GM23338 (cell line): Measurements from ENCODE around the gene GABRR2. TPM values are rescaled to one million over a fixed set of nuclear protein-coding genes. Genes with fewer than 3 reads are reported as not detected.

ENCODE experiments used
- ATAC-seq: fragments of 200-7000 bp; cut with Tn5 transposase; 3 replicates; pipeline ENCODE4 v1.9.1; 2020
- DNase-seq: peaks from one replicate; pipeline ENCODE4 v3.0.0-alpha.2; 2015; ENCODE audit warnings: low spot score
- H2AFZ ChIP-seq: fragments of 200-600 bp; sonication (generic); 2 replicates; pipeline ENCODE4 v1.8.0; 2016; ENCODE audit warnings: antibody characterized with exemption, mild to moderate bottlenecking, moderate library complexity
- H3F3A ChIP-seq: fragments of 200-600 bp; sonication (generic); replicated peaks from 2 replicates; pipeline ENCODE4 v1.8.0; 2017; ENCODE audit warnings: antibody characterized with exemption, mixed run types, low read depth
- H3K27ac ChIP-seq: fragments of 200-600 bp; sonication (generic); 2 replicates; pipeline ENCODE4 v1.6.1; 2016; ENCODE audit warnings: low read depth
- H3K27me3 ChIP-seq: fragments of 200-600 bp; sonication (generic); 2 replicates; pipeline ENCODE4 v1.8.0; 2016; ENCODE audit warnings: mild to moderate bottlenecking, mixed run types, moderate library complexity; ENCODE audit not compliant: insufficient read depth
- H3K36me3 ChIP-seq: fragments of 200-600 bp; sonication (generic); 2 replicates; pipeline ENCODE4 v1.8.0; 2016; ENCODE audit warnings: mild to moderate bottlenecking; ENCODE audit not compliant: insufficient read depth
- H3K4me1 ChIP-seq: fragments of 200-600 bp; sonication (generic); 2 replicates; pipeline ENCODE4 v1.8.0; 2016; ENCODE audit warnings: mild to moderate bottlenecking, moderate library complexity; ENCODE audit not compliant: insufficient read depth
- H3K4me2 ChIP-seq: fragments of 200-600 bp; sonication (generic); 2 replicates; pipeline ENCODE4 v1.7.1; 2017; ENCODE audit warnings: mixed run types
- H3K4me3 ChIP-seq: fragments of 200-600 bp; sonication (generic); 2 replicates; pipeline ENCODE4 v1.6.1; 2016; ENCODE audit warnings: mixed run types
- H3K79me2 ChIP-seq: fragments of 200-600 bp; sonication (generic); replicated peaks from 2 replicates; pipeline ENCODE4 v1.8.0; 2017; ENCODE audit warnings: mild to moderate bottlenecking; ENCODE audit not compliant: insufficient read depth
- H3K9me2 ChIP-seq: fragments of 200-600 bp; sonication (generic); 2 replicates; pipeline ENCODE4 v1.8.0; 2017; ENCODE audit not compliant: insufficient read depth
- H4K20me1 ChIP-seq: fragments of 200-600 bp; sonication (generic); replicated peaks from 2 replicates; pipeline ENCODE4 v1.8.0; 2017; ENCODE audit warnings: mild to moderate bottlenecking; ENCODE audit not compliant: insufficient read depth
- H3K27ac Mint-ChIP-seq: 2 replicates; pipeline ENCODE4 v1.8.0; 2020; ENCODE audit warnings: inconsistent platforms, mild to moderate bottlenecking, moderate library complexity, mixed read lengths
- H3K27me3 Mint-ChIP-seq: 3 replicates; pipeline ENCODE4 v1.8.0; 2022; ENCODE audit warnings: low read depth, mild to moderate bottlenecking, moderate library complexity, mixed read lengths, inconsistent platforms; ENCODE audit not compliant: insufficient read depth, poor library complexity
- H3K36me3 Mint-ChIP-seq: 3 replicates; pipeline ENCODE4 v1.8.0; 2021; ENCODE audit warnings: low read depth, mild to moderate bottlenecking, inconsistent platforms, moderate library complexity, mixed read lengths
- H3K4me1 Mint-ChIP-seq: 3 replicates; pipeline ENCODE4 v1.8.0; 2020; ENCODE audit warnings: mild to moderate bottlenecking, inconsistent platforms, mixed read lengths
- H3K4me3 Mint-ChIP-seq: 3 replicates; pipeline ENCODE4 v1.8.0; 2021; ENCODE audit warnings: moderate library complexity, mild to moderate bottlenecking, inconsistent platforms, mixed read lengths
- H3K9me3 Mint-ChIP-seq: 3 replicates; pipeline ENCODE4 v1.8.0; 2020; ENCODE audit warnings: moderate library complexity, mild to moderate bottlenecking, inconsistent platforms, mixed read lengths
- CREB1 ChIP-seq: fragments of 250-450 bp; sonication (Bioruptor Pico); IDR thresholded peaks from 2 replicates; pipeline ENCODE4 v1.5.0; 2020; ENCODE audit warnings: low read depth, mild to moderate bottlenecking, moderate library complexity
- CTCF ChIP-seq, 2 experiments: fragments of 200-600 bp in 1 of 2; sonication (generic) in 1 of 2; conservative IDR thresholded peaks; 2 replicates each; pipeline versions ENCODE4 v1.5.1 to v1.6.1; 2016 to 2017; ENCODE audit warnings: antibody characterized with exemption in 2 of 2, low read depth in 2 of 2, mild to moderate bottlenecking in 2 of 2, moderate library complexity in 1 of 2
- ETS1 ChIP-seq: IDR thresholded peaks from 2 replicates; pipeline ENCODE4 v1.6.1; 2016; ENCODE audit warnings: antibody characterized with exemption
- EZH2 ChIP-seq: fragments of 200-600 bp; sonication (generic); IDR thresholded peaks from one replicate; pipeline ENCODE4 v1.8.0; 2017; ENCODE audit warnings: antibody characterized with exemption, mild to moderate bottlenecking, low read depth; ENCODE audit not compliant: unreplicated experiment
- EZH2phosphoT487 ChIP-seq: fragments of 200-600 bp; sonication (generic); IDR thresholded peaks from one replicate; pipeline ENCODE4 v1.8.1; 2018; ENCODE audit warnings: antibody characterized with exemption; ENCODE audit not compliant: unreplicated experiment
- NANOG ChIP-seq: IDR thresholded peaks from 2 replicates; pipeline ENCODE4 v1.6.1; 2016; ENCODE audit warnings: antibody characterized with exemption, borderline replicate concordance
- STAT1 ChIP-seq: IDR thresholded peaks from one replicate; pipeline ENCODE4 v1.6.1; 2016; ENCODE audit warnings: antibody characterized with exemption; ENCODE audit not compliant: unreplicated experiment
- ZNF114 ChIP-seq: fragments of 250-450 bp; sonication (Bioruptor Pico); IDR thresholded peaks from 2 replicates; pipeline ENCODE4 v1.5.0; 2020; ENCODE audit warnings: mild to moderate bottlenecking, moderate library complexity
- ZNF331 ChIP-seq: fragments of 250-450 bp; sonication (Bioruptor Pico); IDR thresholded peaks from 2 replicates; pipeline ENCODE4 v1.5.0; 2020; ENCODE audit warnings: low read depth, mild to moderate bottlenecking, moderate library complexity
- polyA plus RNA-seq: library from polyadenylated mRNA; unstranded; fragments of >200 nt; fragmentation: Nextera tagmentation; extraction: Ambion mirVana; gene quantifications from 2 replicates; pipeline ENCODE4 v1.2.1, GENCODE V29; 2016
- total RNA-seq: library from RNA; depleted of rRNA; stranded (reverse); fragments of >200 nt; shearing (Covaris generic); gene quantifications from 2 replicates; pipeline ENCODE4 v1.2.3, GENCODE V29; 2014
- TF ChIP-seq, protein P1 (sequence below): IDR thresholded peaks from one replicate; pipeline ENCODE4 v1.6.1; 2018; ENCODE audit warnings: antibody characterized with exemption; ENCODE audit not compliant: unreplicated experiment

The GABRR2 gene
- total and polyA plus RNA-seq, 2 experiments from 2014 or later, result not detected

- TF ChIP-seq CTCF (conservative IDR thresholded peaks at IDR 0.05; ENCODE audit: low read depth in 2 of 2) (no peak), EZH2phosphoT487 (no peak), CREB1 (CRISPR knock-in tag) (no peak), ZNF114 (no peak), EZH2 (no peak), ETS1 (no peak), STAT1 (no peak), NANOG (no peak), ZNF331 (CRISPR knock-in tag) (no peak)
- TF ChIP-seq, protein P1, sequence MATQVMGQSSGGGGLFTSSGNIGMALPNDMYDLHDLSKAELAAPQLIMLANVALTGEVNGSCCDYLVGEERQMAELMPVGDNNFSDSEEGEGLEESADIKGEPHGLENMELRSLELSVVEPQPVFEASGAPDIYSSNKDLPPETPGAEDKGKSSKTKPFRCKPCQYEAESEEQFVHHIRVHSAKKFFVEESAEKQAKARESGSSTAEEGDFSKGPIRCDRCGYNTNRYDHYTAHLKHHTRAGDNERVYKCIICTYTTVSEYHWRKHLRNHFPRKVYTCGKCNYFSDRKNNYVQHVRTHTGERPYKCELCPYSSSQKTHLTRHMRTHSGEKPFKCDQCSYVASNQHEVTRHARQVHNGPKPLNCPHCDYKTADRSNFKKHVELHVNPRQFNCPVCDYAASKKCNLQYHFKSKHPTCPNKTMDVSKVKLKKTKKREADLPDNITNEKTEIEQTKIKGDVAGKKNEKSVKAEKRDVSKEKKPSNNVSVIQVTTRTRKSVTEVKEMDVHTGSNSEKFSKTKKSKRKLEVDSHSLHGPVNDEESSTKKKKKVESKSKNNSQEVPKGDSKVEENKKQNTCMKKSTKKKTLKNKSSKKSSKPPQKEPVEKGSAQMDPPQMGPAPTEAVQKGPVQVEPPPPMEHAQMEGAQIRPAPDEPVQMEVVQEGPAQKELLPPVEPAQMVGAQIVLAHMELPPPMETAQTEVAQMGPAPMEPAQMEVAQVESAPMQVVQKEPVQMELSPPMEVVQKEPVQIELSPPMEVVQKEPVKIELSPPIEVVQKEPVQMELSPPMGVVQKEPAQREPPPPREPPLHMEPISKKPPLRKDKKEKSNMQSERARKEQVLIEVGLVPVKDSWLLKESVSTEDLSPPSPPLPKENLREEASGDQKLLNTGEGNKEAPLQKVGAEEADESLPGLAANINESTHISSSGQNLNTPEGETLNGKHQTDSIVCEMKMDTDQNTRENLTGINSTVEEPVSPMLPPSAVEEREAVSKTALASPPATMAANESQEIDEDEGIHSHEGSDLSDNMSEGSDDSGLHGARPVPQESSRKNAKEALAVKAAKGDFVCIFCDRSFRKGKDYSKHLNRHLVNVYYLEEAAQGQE, result no peak
These were observed 33.3 kb upstream of the GABRR2 start (continued) for GRCh38 chr6:89348372-89348771.

- no peak for DNase-seq
- no peak for TF ChIP-seq CTCF (conservative IDR thresholded peaks at IDR 0.05; ENCODE audit: low read depth in 2 of 2)
- no peak for TF ChIP-seq EZH2phosphoT487
- TF ChIP-seq ZNF331 (CRISPR knock-in tag), result no peak
- no peak for TF ChIP-seq STAT1
- no peak overlapping the region for H3K4me2 ChIP-seq
- H3K27ac ChIP-seq, result no peak overlapping the region
- no peak overlapping the region for H3K4me3 ChIP-seq
- Mint-ChIP-seq H3K27me3 (peaks cover 7% of the 10 kb centered on the region), H3K9me3 (no peaks in the 10 kb centered on the region), H3K27ac (no peak overlapping the region), H3K4me3 (no peak overlapping the region), H3K36me3 (no peaks in the 10 kb centered on the region), H3K4me1 (peaks cover 22% of the 10 kb centered on the region)
- H3K9me2 ChIP-seq, result no peaks in the 10 kb centered on the region
- no peaks in the 10 kb centered on the region; the same call in 1 of the 2 replicates for H3K79me2 ChIP-seq
- no peaks in the 10 kb centered on the region for H3K36me3 ChIP-seq
- peaks cover 8% of the 10 kb centered on the region; the same call in 1 of the 2 replicates for H3K4me1 ChIP-seq
- no peaks in the 10 kb centered on the region for H4K20me1 ChIP-seq
- no peak overlapping the region for H2AFZ ChIP-seq
- ATAC-seq, result no peak
- H3F3A ChIP-seq, result 0 out of 2 replicates have a peak, but pooled peaks cover 4% of the 10 kb centered on the region
- H3K27me3 ChIP-seq, result peaks cover 12% of the 10 kb centered on the region
These were observed 32.7 kb upstream of the GABRR2 start for GRCh38 chr6:89347825-89348224.
